H1 (cell line): Measurements from ENCODE around the gene IL1RAPL1.

Source experiments
- POLR2AphosphoS5 ChIP-seq: IDR thresholded peaks from 2 replicates; pipeline ENCODE4 v1.6.1; 2011; ENCODE audit warnings: low read depth, low read length
- SAP30 ChIP-seq: fragments of 300-600 bp; sonication (generic); IDR thresholded peaks from 2 replicates; pipeline ENCODE4 v1.7.1; 2012; ENCODE audit warnings: low read length, moderate library complexity, mild to moderate bottlenecking, inconsistent platforms; ENCODE audit not compliant: insufficient read depth, insufficient replicate concordance
- TF ChIP-seq, protein P1 (sequence below), 3 experiments: IDR thresholded peaks; 1 replicate in 2 of 3; 2 replicates in 1 of 3; pipeline versions ENCODE4 v1.5.1 to v1.6.1; 2011; ENCODE audit warnings: low read length in 3 of 3, mild to moderate bottlenecking in 3 of 3, inconsistent platforms in 2 of 3, low read depth in 1 of 3, moderate library complexity in 1 of 3; ENCODE audit not compliant: insufficient read depth in 1 of 3; ENCODE audit errors: control extremely low read depth in 1 of 3

DNA sequence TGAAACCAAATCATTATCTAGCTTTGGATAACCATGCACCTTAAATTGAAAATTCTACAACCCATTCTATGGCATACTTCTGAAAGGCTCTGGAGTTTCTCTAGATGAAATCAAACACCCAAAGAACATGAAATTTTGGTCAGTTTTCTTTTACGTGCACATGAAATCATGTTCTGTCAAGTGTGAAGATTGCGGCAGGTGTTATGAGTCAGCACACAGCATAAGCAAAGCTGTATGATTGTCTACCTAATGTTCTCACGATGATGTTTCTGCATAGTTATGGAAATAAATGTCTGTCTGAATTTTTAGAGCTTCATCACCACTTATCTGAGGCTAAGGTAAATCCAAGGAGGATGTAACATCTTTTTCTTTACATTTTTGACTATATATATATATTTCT, 495.3 kb downstream of the IL1RAPL1 start:
- TF ChIP-seq, protein P1, sequence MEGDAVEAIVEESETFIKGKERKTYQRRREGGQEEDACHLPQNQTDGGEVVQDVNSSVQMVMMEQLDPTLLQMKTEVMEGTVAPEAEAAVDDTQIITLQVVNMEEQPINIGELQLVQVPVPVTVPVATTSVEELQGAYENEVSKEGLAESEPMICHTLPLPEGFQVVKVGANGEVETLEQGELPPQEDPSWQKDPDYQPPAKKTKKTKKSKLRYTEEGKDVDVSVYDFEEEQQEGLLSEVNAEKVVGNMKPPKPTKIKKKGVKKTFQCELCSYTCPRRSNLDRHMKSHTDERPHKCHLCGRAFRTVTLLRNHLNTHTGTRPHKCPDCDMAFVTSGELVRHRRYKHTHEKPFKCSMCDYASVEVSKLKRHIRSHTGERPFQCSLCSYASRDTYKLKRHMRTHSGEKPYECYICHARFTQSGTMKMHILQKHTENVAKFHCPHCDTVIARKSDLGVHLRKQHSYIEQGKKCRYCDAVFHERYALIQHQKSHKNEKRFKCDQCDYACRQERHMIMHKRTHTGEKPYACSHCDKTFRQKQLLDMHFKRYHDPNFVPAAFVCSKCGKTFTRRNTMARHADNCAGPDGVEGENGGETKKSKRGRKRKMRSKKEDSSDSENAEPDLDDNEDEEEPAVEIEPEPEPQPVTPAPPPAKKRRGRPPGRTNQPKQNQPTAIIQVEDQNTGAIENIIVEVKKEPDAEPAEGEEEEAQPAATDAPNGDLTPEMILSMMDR (IDR thresholded peaks at IDR 0.05; ENCODE audit: control extremely low read depth in 1 of 3, insufficient read depth in 1 of 3, low read depth in 1 of 3, low read length in 3 of 3): no peak
- TF ChIP-seq POLR2AphosphoS5 (no peak), SAP30 (no peak)
